ENCODE results near the gene SLC16A4. TPM values are rescaled to one million over a fixed set of nuclear protein-coding genes. Genes with fewer than 3 reads are reported as not detected.

SLC16A4 gene
- total RNA-seq, 2 donors from 2014 or later = 3.6 TPM

- Histone ChIP-seq H3K4me3 (no peak overlapping the region), H3K27me3 (no peaks in the 10 kb centered on the region), H3K9me3 (no peaks in the 10 kb centered on the region), H3K4me1 (no peaks in the 10 kb centered on the region), H3K27ac (no peak overlapping the region), H3K36me3 (replicated peaks in 1 of 2; ENCODE audit: insufficient read depth in 1 of 2, low read depth in 2 of 2) (peaks cover 0 to 5% of the 10 kb centered on the region in 2 donors)
- ATAC-seq (no peak), DNase-seq (no peak)
- intact Hi-C loops (cut with DNase I) = no loop called here
- 93 to 94% methylated on average over 3 of the region's 3 CpGs for WGBS, 2 donors
- TF ChIP-seq POLR2A (IDR thresholded peaks at IDR 0.05) = no peak
- no peak for TF ChIP-seq CTCF (IDR thresholded peaks at IDR 0.05)
These were observed 26.6 kb downstream of the SLC16A4 start for GRCh38 chr1:110364221-110364620.

GRCh38 chr1:110361856-110362255 is 29.0 kb downstream of the SLC16A4 start:
- intact Hi-C loops (cut with DNase I) = no loop called here
- H3K4me3 ChIP-seq = no peak overlapping the region
- TF ChIP-seq POLR2A (IDR thresholded peaks at IDR 0.05) = no peak
- no peak for TF ChIP-seq CTCF (IDR thresholded peaks at IDR 0.05)
- peaks cover 3% of the 10 kb centered on the region for H3K4me1 ChIP-seq
- peaks cover 0 to 5% of the 10 kb centered on the region in 2 donors for H3K36me3 ChIP-seq (replicated peaks in 1 of 2; ENCODE audit: insufficient read depth in 1 of 2, low read depth in 2 of 2)
- no peak for DNase-seq
- no peaks in the 10 kb centered on the region for H3K9me3 ChIP-seq
- no peak for ATAC-seq
- 89 to 95% methylated on average over 1 of the region's 1 CpG for WGBS, 2 donors
- H3K27ac ChIP-seq = no peak overlapping the region
- no peaks in the 10 kb centered on the region for H3K27me3 ChIP-seq

GRCh38 chr1:110360431-110360830 is 30.4 kb downstream of the SLC16A4 start:
- no peak overlapping the region for H3K27ac ChIP-seq
- ATAC-seq = no peak
- TF ChIP-seq POLR2A (IDR thresholded peaks at IDR 0.05) (no peak), CTCF (IDR thresholded peaks at IDR 0.05) (no peak)

GRCh38 chr1:110356379-110356778 is 34.4 kb downstream of the SLC16A4 start:
- peaks cover 19% of the 10 kb centered on the region for H3K4me1 ChIP-seq
- intact Hi-C loops (cut with DNase I) = no loop called here
- peak; percentile 64 for ATAC-seq
- no peak overlapping the region for H3K4me3 ChIP-seq
- no peak overlapping the region for H3K27ac ChIP-seq
- H3K9me3 ChIP-seq = no peaks in the 10 kb centered on the region
- 56 to 65% methylated on average over 2 of the region's 2 CpGs for WGBS, 2 donors
- H3K36me3 ChIP-seq (replicated peaks in 1 of 2; ENCODE audit: insufficient read depth in 1 of 2, low read depth in 2 of 2) = no peaks in the 10 kb centered on the region
- TF ChIP-seq POLR2A (IDR thresholded peaks at IDR 0.05) (no peak), CTCF (IDR thresholded peaks at IDR 0.05) (no peak)
- H3K27me3 ChIP-seq = no peaks in the 10 kb centered on the region
- DNase-seq = no peak

More at GRCh38 chr1:110360431-110360830, 30.4 kb downstream of the SLC16A4 start:
- Histone ChIP-seq H3K27me3 (no peaks in the 10 kb centered on the region), H3K4me1 (peaks cover 16% of the 10 kb centered on the region), H3K4me3 (no peak overlapping the region), H3K36me3 (replicated peaks in 1 of 2; ENCODE audit: insufficient read depth in 1 of 2, low read depth in 2 of 2) (no peaks in the 10 kb centered on the region), H3K9me3 (no peaks in the 10 kb centered on the region)
- intact Hi-C loops (cut with DNase I) = no loop called here
- WGBS, 2 donors = 86 to 100% methylated on average over 2 of the region's 2 CpGs
- no peak for DNase-seq

- no peak overlapping the region for H3K27ac ChIP-seq
- no peaks in the 10 kb centered on the region for H3K27me3 ChIP-seq
- no peaks in the 10 kb centered on the region for H3K9me3 ChIP-seq
- no peak for TF ChIP-seq POLR2A (IDR thresholded peaks at IDR 0.05)
- TF ChIP-seq CTCF (IDR thresholded peaks at IDR 0.05) = no peak
- intact Hi-C loops (cut with DNase I) = no loop called here
- no peaks in the 10 kb centered on the region for H3K36me3 ChIP-seq (replicated peaks in 1 of 2; ENCODE audit: insufficient read depth in 1 of 2, low read depth in 2 of 2)
- 50 to 61% methylated on average over 1 of the region's 1 CpG for WGBS, 2 donors
- no peak overlapping the region for H3K4me3 ChIP-seq
- no peak for DNase-seq
- H3K4me1 ChIP-seq = peaks cover 30% of the 10 kb centered on the region
- no peak for ATAC-seq
These were observed 35.5 kb downstream of the SLC16A4 start for GRCh38 chr1:110355321-110355720.

Data from body of pancreas (tissue), 4 donors.